GM19025 (cell line): Measurements from ENCODE around the gene DAZAP1.
A peak's percentile ranks its signal among the peaks of the same experiment; 100 is the strongest.
"Not testable (repeated sequence)": the region's sequence is repeated elsewhere in the genome, so short reads cannot be mapped to it uniquely, and the experiment has no call there.

Source experiments
- ATAC-seq: cut with Tn5 transposase; IDR thresholded peaks from one replicate; pipeline ENCODE4 v1.9.1; 2021; ENCODE audit warnings: mild to moderate bottlenecking, low read depth, moderate library complexity; ENCODE audit not compliant: unreplicated experiment

The DAZAP1 gene

GRCh38 chr19:1470305-1471009 lies 63.1 kb downstream of the DAZAP1 start:
- ATAC-seq, result no peak

- ATAC-seq, result no peak
Measured at GRCh38 chr19:1471010-1471514, 63.7 kb downstream of the DAZAP1 start.

GRCh38 chr19:1471515-1472160 lies 64.3 kb downstream of the DAZAP1 start:
- no peak for ATAC-seq

- no peak for ATAC-seq
Measured at GRCh38 chr19:1472231-1473084, 65.1 kb downstream of the DAZAP1 start.

- ATAC-seq, result no peak
Measured at GRCh38 chr19:1473085-1473851, 65.9 kb downstream of the DAZAP1 start.

GRCh38 chr19:1474011-1474764 lies 66.8 kb downstream of the DAZAP1 start:
- no peak for ATAC-seq

GRCh38 chr19:1474765-1475351 lies 67.5 kb downstream of the DAZAP1 start:
- no peak for ATAC-seq

- ATAC-seq, result no peak
Measured at GRCh38 chr19:1475751-1476437, 68.5 kb downstream of the DAZAP1 start.

- not testable (repeated sequence) for ATAC-seq
Measured at GRCh38 chr19:1477056-1477455, 69.7 kb downstream of the DAZAP1 start.

- ATAC-seq, result peak; percentile 74
Measured at GRCh38 chr19:1478934-1479707, 71.7 kb downstream of the DAZAP1 start, which contains the start of gene C19orf25. Gene C19orf25 (minus strand): TSS chr19:1479215. CDS start chr19:1478903, 312 bp downstream.

GRCh38 chr19:1481224-1481892 lies 74.0 kb downstream of the DAZAP1 start:
- no peak for ATAC-seq

GRCh38 chr19:1481893-1482360 lies 74.5 kb downstream of the DAZAP1 start:
- no peak for ATAC-seq

- no peak for ATAC-seq
Measured at GRCh38 chr19:1482361-1483130, 75.2 kb downstream of the DAZAP1 start.

GRCh38 chr19:1483131-1483978 lies 76.0 kb downstream of the DAZAP1 start:
- ATAC-seq, result no peak

- ATAC-seq, result no peak
Measured at GRCh38 chr19:1483979-1484428, 76.6 kb downstream of the DAZAP1 start.
